Esophagus muscularis mucosa (tissue), 3 donors: ENCODE results near the gene LMNA.

Experiments used
- EP300 ChIP-seq: sonication (generic); formaldehyde crosslinking; IDR thresholded peaks from one replicate; pipeline ENCODE4 v1.6.1; 2017; ENCODE audit warnings: antibody characterized with exemption
- TF ChIP-seq, protein P1 (sequence below), 3 experiments: fragments of 200-600 bp in 2 of 3; fragments of 450-650 bp in 1 of 3; sonication (generic) in 2 of 3; IDR thresholded peaks; one replicate each; pipeline ENCODE4 v1.5.1; 2017 to 2019; ENCODE audit warnings: antibody characterized with exemption in 3 of 3, mild to moderate bottlenecking in 2 of 3, moderate library complexity in 1 of 3

DNA sequence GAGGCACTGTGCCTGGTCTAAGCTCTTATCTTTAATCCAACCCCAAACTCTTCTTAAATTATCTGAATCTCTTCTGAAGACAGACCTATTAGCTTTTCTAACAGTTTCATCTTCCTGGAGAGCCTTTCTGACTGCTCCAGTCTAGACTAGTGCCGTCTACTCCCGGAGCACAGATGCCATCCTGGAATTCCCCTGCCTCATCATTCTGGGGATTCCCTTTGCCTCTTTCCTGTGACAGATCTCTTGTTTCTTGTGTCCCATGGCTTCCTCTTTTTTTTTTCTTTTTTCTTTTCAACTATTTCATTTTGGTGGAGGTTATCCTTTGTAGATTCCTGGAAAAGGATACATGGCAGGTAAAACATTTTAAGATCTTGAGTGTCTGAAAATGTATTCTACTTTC, 50.6 kb downstream of the LMNA start:
- no peak for TF ChIP-seq EP300
- TF ChIP-seq, protein P1, sequence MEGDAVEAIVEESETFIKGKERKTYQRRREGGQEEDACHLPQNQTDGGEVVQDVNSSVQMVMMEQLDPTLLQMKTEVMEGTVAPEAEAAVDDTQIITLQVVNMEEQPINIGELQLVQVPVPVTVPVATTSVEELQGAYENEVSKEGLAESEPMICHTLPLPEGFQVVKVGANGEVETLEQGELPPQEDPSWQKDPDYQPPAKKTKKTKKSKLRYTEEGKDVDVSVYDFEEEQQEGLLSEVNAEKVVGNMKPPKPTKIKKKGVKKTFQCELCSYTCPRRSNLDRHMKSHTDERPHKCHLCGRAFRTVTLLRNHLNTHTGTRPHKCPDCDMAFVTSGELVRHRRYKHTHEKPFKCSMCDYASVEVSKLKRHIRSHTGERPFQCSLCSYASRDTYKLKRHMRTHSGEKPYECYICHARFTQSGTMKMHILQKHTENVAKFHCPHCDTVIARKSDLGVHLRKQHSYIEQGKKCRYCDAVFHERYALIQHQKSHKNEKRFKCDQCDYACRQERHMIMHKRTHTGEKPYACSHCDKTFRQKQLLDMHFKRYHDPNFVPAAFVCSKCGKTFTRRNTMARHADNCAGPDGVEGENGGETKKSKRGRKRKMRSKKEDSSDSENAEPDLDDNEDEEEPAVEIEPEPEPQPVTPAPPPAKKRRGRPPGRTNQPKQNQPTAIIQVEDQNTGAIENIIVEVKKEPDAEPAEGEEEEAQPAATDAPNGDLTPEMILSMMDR (IDR thresholded peaks at IDR 0.05): no peak
